Mucosa of rectum (tissue), 2 donors: ENCODE data around the gene TTC34.
"Not testable (repeated sequence)": the region's sequence is repeated elsewhere in the genome, so short reads cannot be mapped to it uniquely, and the experiment has no call there.

Source experiments
- H3K27ac ChIP-seq, 2 donors: one replicate each; pipeline ENCODE4 v1.7.0; 2013; ENCODE audit warnings: inconsistent platforms in 2 of 2, low read depth in 2 of 2, low read length in 2 of 2
- H3K27me3 ChIP-seq, 2 donors: one replicate each; pipeline ENCODE4 v1.7.0; 2013; ENCODE audit warnings: low read length in 2 of 2; ENCODE audit not compliant: control insufficient read depth in 2 of 2, insufficient read depth in 2 of 2
- H3K36me3 ChIP-seq, 2 donors: one replicate each; pipeline ENCODE4 v1.7.0; 2013; ENCODE audit warnings: low read length in 2 of 2; ENCODE audit not compliant: control insufficient read depth in 2 of 2, insufficient read depth in 2 of 2
- H3K4me1 ChIP-seq, 2 donors: one replicate each; pipeline ENCODE4 v1.7.0; 2013; ENCODE audit warnings: low read length in 2 of 2, mild to moderate bottlenecking in 1 of 2; ENCODE audit not compliant: control insufficient read depth in 2 of 2, insufficient read depth in 2 of 2
- H3K4me3 ChIP-seq, 2 donors: one replicate each; pipeline ENCODE4 v1.7.0; 2013; ENCODE audit warnings: low read length in 2 of 2
- H3K9ac ChIP-seq, 2 donors: one replicate each; pipeline ENCODE4 v1.7.0; 2013; ENCODE audit warnings: low read length in 2 of 2, low read depth in 1 of 2, mild to moderate bottlenecking in 1 of 2
- H3K9me3 ChIP-seq, 2 donors: one replicate each; pipeline ENCODE4 v1.7.0; 2013; ENCODE audit warnings: low read length in 2 of 2; ENCODE audit not compliant: control insufficient read depth in 2 of 2
- donor health status: healthy.
- donor health status: Normal muscosa, but diverticular disease.

TTC34 gene

GRCh38 chr1:2785631-2786328, 15.7 kb downstream of the TTC34 start:
- Histone ChIP-seq H3K9me3 (peaks cover 0 to 2% of the 10 kb centered on the region in 2 donors), H3K27ac (no peak overlapping the region), H3K4me3 (no peak overlapping the region), H3K27me3 (peaks cover 4 to 9% of the 10 kb centered on the region in 2 donors), H3K36me3 (no peaks in the 10 kb centered on the region), H3K4me1 (no peaks in the 10 kb centered on the region), H3K9ac (no peak overlapping the region)

GRCh38 chr1:2784854-2785630, 16.5 kb downstream of the TTC34 start:
- Histone ChIP-seq H3K4me3 (no peak overlapping the region), H3K9ac (no peak overlapping the region), H3K36me3 (no peaks in the 10 kb centered on the region), H3K9me3 (peaks cover 0 to 2% of the 10 kb centered on the region in 2 donors), H3K27me3 (peaks cover 4 to 9% of the 10 kb centered on the region in 2 donors), H3K27ac (no peak overlapping the region), H3K4me1 (no peaks in the 10 kb centered on the region)

- H3K9me3 ChIP-seq = peaks cover 0 to 2% of the 10 kb centered on the region in 2 donors
- no peak overlapping the region for H3K27ac ChIP-seq
- H3K4me3 ChIP-seq = no peak overlapping the region
- H3K36me3 ChIP-seq = no peaks in the 10 kb centered on the region
- H3K4me1 ChIP-seq = no peaks in the 10 kb centered on the region
- H3K9ac ChIP-seq = no peak overlapping the region
- peaks cover 4 to 9% of the 10 kb centered on the region in 2 donors for H3K27me3 ChIP-seq
Observed at GRCh38 chr1:2783435-2784397, 17.8 kb downstream of the TTC34 start.

GRCh38 chr1:2783069-2783434, 18.4 kb downstream of the TTC34 start:
- H3K36me3 ChIP-seq = no peaks in the 10 kb centered on the region
- H3K4me1 ChIP-seq = no peaks in the 10 kb centered on the region
- H3K9ac ChIP-seq = no peak overlapping the region
- peaks cover 0 to 9% of the 10 kb centered on the region in 2 donors for H3K27me3 ChIP-seq
- no peak overlapping the region for H3K27ac ChIP-seq
- H3K4me3 ChIP-seq = no peak overlapping the region
- peaks cover 0 to 2% of the 10 kb centered on the region in 2 donors for H3K9me3 ChIP-seq

GRCh38 chr1:2781627-2782026, 19.9 kb downstream of the TTC34 start:
- peaks cover 0 to 4% of the 10 kb centered on the region in 2 donors for H3K27me3 ChIP-seq
- H3K36me3 ChIP-seq = no peaks in the 10 kb centered on the region
- H3K9me3 ChIP-seq = peaks cover 0 to 2% of the 10 kb centered on the region in 2 donors
- no peak overlapping the region for H3K27ac ChIP-seq
- H3K4me3 ChIP-seq = no peak overlapping the region
- no peak overlapping the region for H3K9ac ChIP-seq
- H3K4me1 ChIP-seq = no peaks in the 10 kb centered on the region

- no peak overlapping the region for H3K9ac ChIP-seq
- no peak overlapping the region for H3K4me3 ChIP-seq
- H3K4me1 ChIP-seq = no peaks in the 10 kb centered on the region
- no peak overlapping the region for H3K27ac ChIP-seq
- H3K36me3 ChIP-seq = no peaks in the 10 kb centered on the region
- peaks cover 0 to 4% of the 10 kb centered on the region in 2 donors for H3K27me3 ChIP-seq
- H3K9me3 ChIP-seq = peaks cover 0 to 2% of the 10 kb centered on the region in 2 donors
Observed at GRCh38 chr1:2778220-2778592, 23.3 kb downstream of the TTC34 start.

- Histone ChIP-seq H3K36me3 (no peaks in the 10 kb centered on the region), H3K9me3 (peaks cover 0 to 1% of the 10 kb centered on the region in 2 donors), H3K9ac (no peak overlapping the region), H3K4me3 (no peak overlapping the region), H3K27me3 (peaks cover 0 to 4% of the 10 kb centered on the region in 2 donors), H3K4me1 (no peaks in the 10 kb centered on the region), H3K27ac (no peak overlapping the region)
Observed at GRCh38 chr1:2777424-2778219, 23.9 kb downstream of the TTC34 start.

- not testable (repeated sequence) for H3K4me3 ChIP-seq, H3K4me1 ChIP-seq, H3K9ac ChIP-seq, H3K27ac ChIP-seq, H3K9me3 ChIP-seq, H3K36me3 ChIP-seq, H3K27me3 ChIP-seq
Observed at GRCh38 chr1:2775333-2775732, 26.2 kb downstream of the TTC34 start.

GRCh38 chr1:2768052-2768451, 33.4 kb downstream of the TTC34 start:
- not testable (repeated sequence) for H3K4me3 ChIP-seq, H3K9me3 ChIP-seq, H3K27ac ChIP-seq, H3K4me1 ChIP-seq, H3K27me3 ChIP-seq, H3K36me3 ChIP-seq, H3K9ac ChIP-seq
